Measurements from ENCODE around the gene RNLS. TPM values are rescaled to one million over a fixed set of nuclear protein-coding genes. Genes with fewer than 3 reads are reported as not detected.

The RNLS gene
- total RNA-seq, 1 donor from 2014 or later = 7.1 TPM

GRCh38 chr10:88450201-88450600 is 132.9 kb downstream of the RNLS start:
- no peak for DNase-seq (ENCODE audit: low read depth)
- TF ChIP-seq, protein P1, sequence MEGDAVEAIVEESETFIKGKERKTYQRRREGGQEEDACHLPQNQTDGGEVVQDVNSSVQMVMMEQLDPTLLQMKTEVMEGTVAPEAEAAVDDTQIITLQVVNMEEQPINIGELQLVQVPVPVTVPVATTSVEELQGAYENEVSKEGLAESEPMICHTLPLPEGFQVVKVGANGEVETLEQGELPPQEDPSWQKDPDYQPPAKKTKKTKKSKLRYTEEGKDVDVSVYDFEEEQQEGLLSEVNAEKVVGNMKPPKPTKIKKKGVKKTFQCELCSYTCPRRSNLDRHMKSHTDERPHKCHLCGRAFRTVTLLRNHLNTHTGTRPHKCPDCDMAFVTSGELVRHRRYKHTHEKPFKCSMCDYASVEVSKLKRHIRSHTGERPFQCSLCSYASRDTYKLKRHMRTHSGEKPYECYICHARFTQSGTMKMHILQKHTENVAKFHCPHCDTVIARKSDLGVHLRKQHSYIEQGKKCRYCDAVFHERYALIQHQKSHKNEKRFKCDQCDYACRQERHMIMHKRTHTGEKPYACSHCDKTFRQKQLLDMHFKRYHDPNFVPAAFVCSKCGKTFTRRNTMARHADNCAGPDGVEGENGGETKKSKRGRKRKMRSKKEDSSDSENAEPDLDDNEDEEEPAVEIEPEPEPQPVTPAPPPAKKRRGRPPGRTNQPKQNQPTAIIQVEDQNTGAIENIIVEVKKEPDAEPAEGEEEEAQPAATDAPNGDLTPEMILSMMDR (conservative IDR thresholded peaks at IDR 0.05; ENCODE audit: low read depth, low read length) = no peak
- H3K4me3 ChIP-seq (ENCODE audit: low read depth, low read length) = no peak overlapping the region

GRCh38 chr10:88442716-88443115 is 140.4 kb downstream of the RNLS start:
- no peak for DNase-seq (ENCODE audit: low read depth)
- TF ChIP-seq, protein P1 (conservative IDR thresholded peaks at IDR 0.05; ENCODE audit: low read depth, low read length) = no peak
- H3K4me3 ChIP-seq (ENCODE audit: low read depth, low read length) = no peak overlapping the region

- no peak overlapping the region for H3K4me3 ChIP-seq (ENCODE audit: low read depth, low read length)
- TF ChIP-seq, protein P1 (conservative IDR thresholded peaks at IDR 0.05; ENCODE audit: low read depth, low read length) = no peak
- no peak for DNase-seq (ENCODE audit: low read depth)
Observed at GRCh38 chr10:88440541-88440940, 142.6 kb downstream of the RNLS start.

GRCh38 chr10:88439932-88440331 is 143.2 kb downstream of the RNLS start:
- TF ChIP-seq, protein P1 (conservative IDR thresholded peaks at IDR 0.05; ENCODE audit: low read depth, low read length) = no peak
- no peak overlapping the region for H3K4me3 ChIP-seq (ENCODE audit: low read depth, low read length)
- no peak for DNase-seq (ENCODE audit: low read depth)

DNA sequence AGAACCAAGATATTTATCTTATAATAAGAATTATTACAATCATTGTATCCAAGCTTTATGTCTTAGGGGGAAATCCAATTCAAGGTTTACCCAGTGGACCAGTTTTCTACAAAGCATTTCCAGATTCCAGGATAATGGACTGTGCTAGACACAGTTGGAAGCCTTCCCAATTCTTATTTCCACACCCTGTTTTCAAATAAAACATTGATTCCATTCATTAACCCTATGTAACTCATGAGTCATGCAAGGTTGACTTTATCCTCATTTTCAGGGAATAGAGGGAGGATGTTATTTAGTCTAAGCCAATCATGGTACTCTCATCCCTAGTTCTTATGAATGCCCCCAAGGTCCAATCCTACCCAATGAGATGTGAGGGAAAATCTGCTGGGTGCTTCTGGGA is 145.7 kb downstream of the RNLS start:
- TF ChIP-seq, protein P1 (conservative IDR thresholded peaks at IDR 0.05; ENCODE audit: low read depth, low read length) = no peak
- no peak for DNase-seq (ENCODE audit: low read depth)
- no peak overlapping the region for H3K4me3 ChIP-seq (ENCODE audit: low read depth, low read length)

DNA sequence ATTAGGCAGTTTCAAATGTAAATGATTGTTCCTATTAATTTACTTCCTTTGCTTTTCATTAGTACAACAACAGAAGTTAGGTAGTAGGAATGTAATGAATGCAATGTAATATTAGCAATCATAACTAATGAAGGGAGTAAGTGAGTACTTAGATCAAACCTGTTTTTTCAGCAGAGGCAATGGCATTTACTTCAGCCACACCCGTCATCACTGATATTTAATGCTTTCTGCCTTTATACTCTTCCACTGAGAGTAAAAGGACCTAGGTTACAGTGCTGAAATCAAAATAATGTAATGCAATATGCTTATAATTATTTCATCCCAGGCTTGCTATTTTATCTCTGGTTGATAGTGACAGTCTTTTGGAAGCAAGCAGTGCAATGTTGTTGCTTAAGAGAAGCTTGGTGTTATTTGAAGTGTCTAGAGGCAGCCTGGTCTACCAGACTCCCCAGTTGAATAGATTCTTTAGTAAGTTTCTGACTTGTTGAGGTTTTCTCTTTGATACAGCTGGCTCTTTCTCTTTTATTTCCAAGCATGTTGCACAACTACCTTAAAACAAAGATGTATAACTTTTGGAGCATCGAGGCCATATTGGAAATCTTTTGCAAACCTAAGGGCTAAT is 149.4 kb downstream of the RNLS start:
- no peak overlapping the region for H3K4me3 ChIP-seq (ENCODE audit: low read depth, low read length)
- DNase-seq (ENCODE audit: low read depth) = no peak
- TF ChIP-seq, protein P1 (conservative IDR thresholded peaks at IDR 0.05; ENCODE audit: low read depth, low read length) = no peak

DNA sequence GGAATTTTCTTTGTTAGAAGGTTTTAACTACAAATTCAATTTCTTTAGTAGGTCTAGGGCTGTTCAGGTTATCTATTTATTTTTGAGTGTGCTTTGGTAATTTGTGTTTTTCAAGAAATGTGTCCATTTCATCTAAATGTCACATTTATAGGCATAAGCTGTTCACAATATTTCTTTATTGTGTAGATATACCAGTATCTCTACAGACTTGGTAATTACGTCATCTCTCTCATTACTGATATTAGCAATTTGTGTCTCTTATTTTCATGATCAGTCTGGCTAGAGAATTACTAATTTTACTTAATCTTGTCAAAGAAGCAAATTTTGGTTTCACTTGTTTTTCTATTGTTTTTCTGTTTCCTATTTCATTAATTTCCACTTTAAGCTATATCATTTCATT is 152.0 kb downstream of the RNLS start:
- no peak for DNase-seq (ENCODE audit: low read depth)
- no peak overlapping the region for H3K4me3 ChIP-seq (ENCODE audit: low read depth, low read length)
- TF ChIP-seq, protein P1 (conservative IDR thresholded peaks at IDR 0.05; ENCODE audit: low read depth, low read length) = no peak

Data from epithelial cell of proximal tubule (primary cell).